A549 (cell line): ENCODE results near the gene SPG21.

ENCODE experiments used
- E2F6 ChIP-seq: IDR thresholded peaks from 2 replicates; pipeline ENCODE4 v1.6.1; 2012; ENCODE audit warnings: low read depth, borderline replicate concordance
- EP300 ChIP-seq, 2 experiments: fragments of >200 bp; sonication (Bioruptor Twin); formaldehyde crosslinking; IDR thresholded peaks; 2 replicates in 1 of 2; 3 replicates in 1 of 2; pipeline ENCODE4 v1.6.1; 2016 to 2017
- HDAC2 ChIP-seq: fragments of 200-600 bp; sonication (generic); IDR thresholded peaks from 2 replicates; pipeline ENCODE4 v1.6.1; 2016
- JUN ChIP-seq, 2 experiments: fragments of >200 bp; sonication (Bioruptor Twin); formaldehyde crosslinking; IDR thresholded peaks; 2 replicates in 1 of 2; 3 replicates in 1 of 2; pipeline ENCODE4 v1.6.1; 2016 to 2017
- JUNB ChIP-seq: fragments of >200 bp; sonication (Bioruptor Twin); formaldehyde crosslinking; IDR thresholded peaks from 2 replicates; pipeline ENCODE4 v1.6.1; 2016
- NFE2L2 ChIP-seq: fragments of 150-350 bp; conservative IDR thresholded peaks from 2 replicates; pipeline ENCODE4 v1.6.1; 2014; ENCODE audit warnings: low read length
- POLR2A ChIP-seq: IDR thresholded peaks from 2 replicates; pipeline ENCODE4 v1.6.1; 2012; ENCODE audit warnings: mild to moderate bottlenecking, low read length
- SREBF2 ChIP-seq: fragments of 450-650 bp; IDR thresholded peaks from 2 replicates; pipeline ENCODE4 v1.6.1; 2014; ENCODE audit warnings: mild to moderate bottlenecking, moderate library complexity
- TF ChIP-seq, protein P1 (sequence below): fragments of >200 bp; sonication (Bioruptor Twin); formaldehyde crosslinking; IDR thresholded peaks from 3 replicates; pipeline ENCODE4 v1.5.1; 2016
- TF ChIP-seq, protein P2 (sequence below): IDR thresholded peaks from 2 replicates; pipeline ENCODE4 v1.6.1; 2012

DNA sequence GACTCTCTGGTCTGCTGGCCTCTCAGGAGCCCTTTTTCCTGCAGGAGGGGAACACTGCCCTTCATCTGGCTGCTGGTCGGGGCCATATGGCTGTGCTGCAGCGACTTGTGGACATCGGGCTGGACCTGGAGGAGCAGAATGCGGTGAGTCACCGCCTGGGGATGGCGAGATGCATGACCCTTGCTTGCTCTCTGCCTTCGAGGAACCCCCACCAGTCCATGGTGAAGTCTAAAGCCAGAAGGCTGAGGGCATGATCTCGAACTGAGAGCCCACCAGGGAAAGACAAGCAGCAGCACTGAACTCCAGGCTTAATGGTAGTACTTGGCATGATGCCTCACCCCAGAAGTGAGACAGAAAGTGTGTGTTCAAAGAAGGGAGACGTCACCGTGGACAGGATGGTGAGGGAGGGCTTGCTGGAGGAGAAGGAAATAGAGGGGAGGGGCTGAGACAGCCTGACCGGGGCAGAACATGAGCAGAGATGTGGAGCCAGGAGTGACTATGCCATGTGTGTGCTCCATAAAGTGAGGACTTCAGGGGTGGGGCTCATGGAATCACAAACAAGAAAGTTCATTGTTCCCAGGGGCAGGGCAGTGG is 58.8 kb downstream of the SPG21 start:
- TF ChIP-seq, protein P1, sequence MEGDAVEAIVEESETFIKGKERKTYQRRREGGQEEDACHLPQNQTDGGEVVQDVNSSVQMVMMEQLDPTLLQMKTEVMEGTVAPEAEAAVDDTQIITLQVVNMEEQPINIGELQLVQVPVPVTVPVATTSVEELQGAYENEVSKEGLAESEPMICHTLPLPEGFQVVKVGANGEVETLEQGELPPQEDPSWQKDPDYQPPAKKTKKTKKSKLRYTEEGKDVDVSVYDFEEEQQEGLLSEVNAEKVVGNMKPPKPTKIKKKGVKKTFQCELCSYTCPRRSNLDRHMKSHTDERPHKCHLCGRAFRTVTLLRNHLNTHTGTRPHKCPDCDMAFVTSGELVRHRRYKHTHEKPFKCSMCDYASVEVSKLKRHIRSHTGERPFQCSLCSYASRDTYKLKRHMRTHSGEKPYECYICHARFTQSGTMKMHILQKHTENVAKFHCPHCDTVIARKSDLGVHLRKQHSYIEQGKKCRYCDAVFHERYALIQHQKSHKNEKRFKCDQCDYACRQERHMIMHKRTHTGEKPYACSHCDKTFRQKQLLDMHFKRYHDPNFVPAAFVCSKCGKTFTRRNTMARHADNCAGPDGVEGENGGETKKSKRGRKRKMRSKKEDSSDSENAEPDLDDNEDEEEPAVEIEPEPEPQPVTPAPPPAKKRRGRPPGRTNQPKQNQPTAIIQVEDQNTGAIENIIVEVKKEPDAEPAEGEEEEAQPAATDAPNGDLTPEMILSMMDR, result no peak
- TF ChIP-seq NFE2L2 (no peak), POLR2A (no peak), JUN (IDR thresholded peaks at IDR 0.05) (no peak), SREBF2 (no peak), HDAC2 (no peak), EP300 (IDR thresholded peaks at IDR 0.05) (no peak), JUNB (no peak), E2F6 (no peak)
- TF ChIP-seq, protein P2, sequence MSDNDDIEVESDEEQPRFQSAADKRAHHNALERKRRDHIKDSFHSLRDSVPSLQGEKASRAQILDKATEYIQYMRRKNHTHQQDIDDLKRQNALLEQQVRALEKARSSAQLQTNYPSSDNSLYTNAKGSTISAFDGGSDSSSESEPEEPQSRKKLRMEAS, result no peak
